ENCODE results near the gene CR2.

The CR2 gene

DNA sequence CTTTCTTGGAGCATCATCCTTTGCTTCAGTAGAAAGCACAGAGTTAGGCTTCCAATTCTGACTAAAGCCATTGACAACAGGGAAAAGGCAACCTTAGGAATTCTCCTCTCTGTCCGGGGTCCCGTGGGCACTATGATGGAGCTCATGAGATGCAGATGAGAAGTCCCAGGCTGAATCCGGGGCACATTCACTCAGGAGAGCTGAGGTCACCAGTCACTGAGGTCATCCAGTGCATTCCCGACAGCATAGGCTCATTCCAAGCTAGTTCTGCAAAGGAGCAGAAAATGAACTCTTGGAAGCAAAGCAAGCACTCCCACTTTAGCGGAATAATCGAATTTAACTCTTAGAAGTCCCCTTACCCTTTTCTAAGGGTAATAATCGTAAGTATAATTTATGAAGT, 48.6 kb downstream of the CR2 start:
- no peak for DNase-seq (ENCODE audit: low read depth, low spot score)
- no peak overlapping the region for H3K4me3 ChIP-seq (ENCODE audit: low read depth, low read length)
- ChIA-PET CTCF (interaction anchor here (1.0 to 2.3 kb wide), 2 partner anchors 419 to 424 kb away, joined by 3 to 8 read pairs; no protein-coding TSS in a partner anchor), POLR2A (no interaction called here)
- TF ChIP-seq, protein P1, sequence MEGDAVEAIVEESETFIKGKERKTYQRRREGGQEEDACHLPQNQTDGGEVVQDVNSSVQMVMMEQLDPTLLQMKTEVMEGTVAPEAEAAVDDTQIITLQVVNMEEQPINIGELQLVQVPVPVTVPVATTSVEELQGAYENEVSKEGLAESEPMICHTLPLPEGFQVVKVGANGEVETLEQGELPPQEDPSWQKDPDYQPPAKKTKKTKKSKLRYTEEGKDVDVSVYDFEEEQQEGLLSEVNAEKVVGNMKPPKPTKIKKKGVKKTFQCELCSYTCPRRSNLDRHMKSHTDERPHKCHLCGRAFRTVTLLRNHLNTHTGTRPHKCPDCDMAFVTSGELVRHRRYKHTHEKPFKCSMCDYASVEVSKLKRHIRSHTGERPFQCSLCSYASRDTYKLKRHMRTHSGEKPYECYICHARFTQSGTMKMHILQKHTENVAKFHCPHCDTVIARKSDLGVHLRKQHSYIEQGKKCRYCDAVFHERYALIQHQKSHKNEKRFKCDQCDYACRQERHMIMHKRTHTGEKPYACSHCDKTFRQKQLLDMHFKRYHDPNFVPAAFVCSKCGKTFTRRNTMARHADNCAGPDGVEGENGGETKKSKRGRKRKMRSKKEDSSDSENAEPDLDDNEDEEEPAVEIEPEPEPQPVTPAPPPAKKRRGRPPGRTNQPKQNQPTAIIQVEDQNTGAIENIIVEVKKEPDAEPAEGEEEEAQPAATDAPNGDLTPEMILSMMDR (IDR thresholded peaks at IDR 0.05; ENCODE audit: insufficient read depth, low read length, missing control alignments): no peak

DNA sequence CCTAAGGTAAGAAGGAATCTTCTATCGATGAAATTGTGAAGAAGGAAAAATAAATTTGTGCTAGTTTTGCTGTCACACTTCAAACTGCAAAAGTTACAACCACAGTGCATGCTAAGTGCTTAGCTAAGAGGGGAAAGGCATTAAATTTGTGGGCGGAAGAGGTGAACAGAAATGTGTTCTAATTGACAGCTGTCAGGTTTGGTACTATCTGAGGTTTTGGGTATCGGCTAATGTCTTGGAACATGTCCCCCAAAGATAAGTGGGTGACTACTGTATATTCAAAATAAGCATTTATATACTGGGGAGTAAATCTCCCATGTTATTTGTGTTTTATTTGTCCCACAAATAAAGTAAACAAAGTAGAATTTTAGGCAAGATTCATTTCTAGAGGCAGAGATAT, 49.8 kb downstream of the CR2 start:
- ChIA-PET CTCF (interaction anchor here (0.8 kb wide), 1 partner anchor 62 kb away, joined by 3 read pairs; no protein-coding TSS in a partner anchor), POLR2A (no interaction called here)
- TF ChIP-seq, protein P1 (IDR thresholded peaks at IDR 0.05; ENCODE audit: insufficient read depth, low read length, missing control alignments): no peak
- no peak overlapping the region for H3K4me3 ChIP-seq (ENCODE audit: low read depth, low read length)
- DNase-seq (ENCODE audit: low read depth, low spot score): no peak

- CTCF ChIA-PET: interaction anchor here (0.8 kb wide), 1 partner anchor 61 kb away, joined by 3 read pairs; no protein-coding TSS in a partner anchor
- no peak overlapping the region for H3K4me3 ChIP-seq (ENCODE audit: low read depth, low read length)
- no peak for DNase-seq (ENCODE audit: low read depth, low spot score)
- POLR2A ChIA-PET: no interaction called here
- TF ChIP-seq, protein P1 (IDR thresholded peaks at IDR 0.05; ENCODE audit: insufficient read depth, low read length, missing control alignments): no peak
These were observed 50.3 kb downstream of the CR2 start for GRCh38 chr1:207504438-207504837.

GRCh38 chr1:207510444-207510843, 56.3 kb downstream of the CR2 start:
- DNase-seq (ENCODE audit: low read depth, low spot score): no peak
- H3K4me3 ChIP-seq (ENCODE audit: low read depth, low read length): no peak overlapping the region
- TF ChIP-seq, protein P1 (IDR thresholded peaks at IDR 0.05; ENCODE audit: insufficient read depth, low read length, missing control alignments): no peak
- POLR2A ChIA-PET: no interaction called here
- CTCF ChIA-PET: interaction anchor here (1.4 kb wide), 1 partner anchor 11 kb away, joined by 5 read pairs; no protein-coding TSS in a partner anchor

- no peak for DNase-seq (ENCODE audit: low read depth, low spot score)
- H3K4me3 ChIP-seq (ENCODE audit: low read depth, low read length): no peak overlapping the region
- ChIA-PET CTCF (no interaction called here), POLR2A (no interaction called here)
- TF ChIP-seq, protein P1 (IDR thresholded peaks at IDR 0.05; ENCODE audit: insufficient read depth, low read length, missing control alignments): no peak
These were observed 60.8 kb downstream of the CR2 start for GRCh38 chr1:207514890-207515289.

DNA sequence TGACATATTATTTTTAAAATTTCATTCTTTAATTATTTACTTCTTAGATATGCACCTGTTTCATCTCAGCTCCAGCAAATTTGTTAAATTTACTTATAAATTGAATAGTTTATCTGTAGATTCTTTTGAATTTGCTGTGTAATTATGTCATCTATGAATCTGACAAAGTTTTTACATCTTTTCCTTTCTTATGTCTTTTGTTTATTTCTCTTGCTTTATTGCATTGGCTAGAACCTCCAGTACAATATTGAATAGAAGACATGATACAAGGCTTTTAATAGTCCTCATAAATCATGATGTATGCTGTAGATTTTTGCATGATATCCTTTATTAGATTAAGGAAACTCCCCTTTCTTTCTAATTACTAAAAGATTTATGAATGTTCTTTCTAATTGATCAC, 62.6 kb downstream of the CR2 start:
- ChIA-PET CTCF (interaction anchor here (1.4 kb wide), 1 partner anchor 17 kb away, joined by 3 read pairs; no protein-coding TSS in a partner anchor), POLR2A (no interaction called here)
- TF ChIP-seq, protein P1 (IDR thresholded peaks at IDR 0.05; ENCODE audit: insufficient read depth, low read length, missing control alignments): no peak
- no peak overlapping the region for H3K4me3 ChIP-seq (ENCODE audit: low read depth, low read length)
- no peak for DNase-seq (ENCODE audit: low read depth, low spot score)
